Loucy (cell line): ENCODE results near the gene TANGO6.

Experiments
- CTCF ChIP-seq: fragments of 200-600 bp; sonication (generic); conservative IDR thresholded peaks from 2 replicates; pipeline ENCODE4 v1.5.1; 2014; ENCODE audit warnings: mild to moderate bottlenecking, antibody characterized with exemption, low read length
- EZH2phosphoT487 ChIP-seq: fragments of 200-600 bp; IDR thresholded peaks from 2 replicates; pipeline ENCODE4 v1.6.1; 2018; ENCODE audit warnings: antibody characterized with exemption, mild to moderate bottlenecking, moderate library complexity, borderline replicate concordance

GRCh38 chr16:69107316-69107962 is 264.1 kb downstream of the TANGO6 start:
- TF ChIP-seq CTCF (no peak), EZH2phosphoT487 (no peak)
